CD4-positive, alpha-beta T cell treated with Interferon alpha-2 for 1 hour (primary cell): ENCODE data around the gene ATP9B.

Experiments used
- DNase-seq, 2 donors: peaks; one replicate each; pipeline ENCODE4 v3.0.0-alpha.2; 2020 to 2022

ATP9B gene

GRCh38 chr18:79402209-79402576, 333.0 kb downstream of the ATP9B start:
- no peak for DNase-seq

GRCh38 chr18:79402977-79403722, 334.0 kb downstream of the ATP9B start:
- peak; percentile 41 to 47 for DNase-seq

GRCh38 chr18:79403723-79404566, 334.8 kb downstream of the ATP9B start:
- DNase-seq: no peak

- peak; percentile 41 to 69 for DNase-seq
Observed at GRCh38 chr18:79404567-79404910, 335.3 kb downstream of the ATP9B start.

- peak in 1 of 2 donors; percentile 50 for DNase-seq
Observed at GRCh38 chr18:79405019-79405780, 336.0 kb downstream of the ATP9B start.

- peak; percentile 95 to 96 for DNase-seq
Observed at GRCh38 chr18:79405781-79406575, 336.8 kb downstream of the ATP9B start.

GRCh38 chr18:79406708-79407107, 337.5 kb downstream of the ATP9B start:
- no peak for DNase-seq

GRCh38 chr18:79409313-79409712, 340.1 kb downstream of the ATP9B start:
- no peak for DNase-seq

- no peak for DNase-seq
Observed at GRCh38 chr18:79410171-79410641, 341.0 kb downstream of the ATP9B start.

- no peak for DNase-seq
Observed at GRCh38 chr18:79410731-79411613, 341.8 kb downstream of the ATP9B start.

GRCh38 chr18:79411614-79412526, 342.7 kb downstream of the ATP9B start:
- DNase-seq: no peak

GRCh38 chr18:79413025-79413424, 343.8 kb downstream of the ATP9B start:
- no peak for DNase-seq

GRCh38 chr18:79413426-79413825, 344.2 kb downstream of the ATP9B start:
- no peak for DNase-seq

GRCh38 chr18:79413901-79414300, 344.7 kb downstream of the ATP9B start:
- DNase-seq: no peak

- no peak for DNase-seq
Observed at GRCh38 chr18:79416022-79416676, 347.0 kb downstream of the ATP9B start.

GRCh38 chr18:79416677-79417052, 347.5 kb downstream of the ATP9B start:
- no peak for DNase-seq

GRCh38 chr18:79418236-79418635, 349.0 kb downstream of the ATP9B start:
- no peak for DNase-seq

- no peak for DNase-seq
Observed at GRCh38 chr18:79418642-79419041, 349.4 kb downstream of the ATP9B start.

GRCh38 chr18:79420033-79420745, 351.0 kb downstream of the ATP9B start:
- no peak for DNase-seq
